HepG2 (cell line): ENCODE results near the gene RNF213. TPM values are rescaled to one million over a fixed set of nuclear protein-coding genes. Genes with fewer than 3 reads are reported as not detected.

ENCODE experiments used
- ATAC-seq: fragments of 200-7000 bp; cut with Tn5 transposase; 3 replicates; pipeline ENCODE4 v1.9.1; 2020; ENCODE audit warnings: mild to moderate bottlenecking, moderate library complexity
- BruUV-seq: library from RNA; stranded (reverse); fragments of 400-500 nt; replicated peaks from 2 replicates; lab custom pipeline; 2021; lab: Mats Ljungman, UMichigan
- CTCF ChIA-PET: fragments of 300-600 bp; formaldehyde crosslinking; extraction: SDS; loops from one replicate; lab custom pipeline; 2021; ENCODE audit warnings: low total read pairs, inconsistent platforms, low intra/inter-chr PET ratio; lab: Yijun Ruan, JAX
- POLR2A ChIA-PET: fragments of 350-600 bp; sonication (Branson Sonifier 250); formaldehyde crosslinking; loops from one replicate; lab custom pipeline; 2020; ENCODE audit warnings: antibody characterized with exemption, inconsistent platforms; lab: Yijun Ruan, JAX
- DNase-seq: peaks from one replicate; pipeline ENCODE4 v3.0.0-alpha.2; 2015; ENCODE audit warnings: low spot score
- FAIRE-seq: peaks from 3 replicates; lab custom pipeline; 2011; peaks lifted over from hg19 to GRCh38; lab: Jason Lieb, UNC
- H2AFZ ChIP-seq: one replicate; pipeline ENCODE4 v1.6.1; 2011; ENCODE audit warnings: low read length, inconsistent platforms
- H3K27ac ChIP-seq: fragments of 300-600 bp; 3 replicates; pipeline ENCODE4 v1.8.0; 2011; ENCODE audit warnings: mixed run types, mild to moderate bottlenecking, mixed read lengths, low read length, inconsistent platforms; ENCODE audit not compliant: insufficient read depth; ENCODE audit errors: extremely low read length
- H3K27me3 ChIP-seq, 2 experiments: fragments of 200-600 bp in 1 of 2; 2 replicates in 1 of 2; 3 replicates in 1 of 2; pipeline versions ENCODE4 v1.6.0 to v1.8.0; 2011; ENCODE audit warnings: low read length in 2 of 2, mild to moderate bottlenecking in 2 of 2, moderate library complexity in 2 of 2, inconsistent platforms in 1 of 2; ENCODE audit not compliant: insufficient read depth in 2 of 2, control insufficient read depth in 1 of 2
- H3K36me3 ChIP-seq, 2 experiments: fragments of 200-600 bp in 1 of 2; replicated peaks in 1 of 2; 2 replicates in 1 of 2; 3 replicates in 1 of 2; pipeline versions ENCODE4 v1.5.1 to v1.8.0; 2011; ENCODE audit warnings: low read length in 2 of 2, inconsistent platforms in 1 of 2; ENCODE audit not compliant: insufficient read depth in 2 of 2, control insufficient read depth in 1 of 2
- H3K4me1 ChIP-seq: 2 replicates; pipeline ENCODE4 v1.5.1; 2012; ENCODE audit warnings: low read length, inconsistent platforms; ENCODE audit not compliant: insufficient read depth
- H3K4me2 ChIP-seq: 2 replicates; pipeline ENCODE4 v1.6.0; 2011; ENCODE audit warnings: low read depth, low read length, inconsistent platforms
- H3K4me3 ChIP-seq, 3 experiments: fragments of 200-600 bp in 1 of 3; sonication (generic), shearing (Covaris generic) in 1 of 3; replicated peaks in 1 of 3; 2 replicates each; pipeline ENCODE4 v1.5.1; 2011 to 2016; ENCODE audit warnings: low read length in 3 of 3, inconsistent platforms in 2 of 3, low read depth in 2 of 3, mild to moderate bottlenecking in 2 of 3, control low read depth in 1 of 3, mixed read lengths in 1 of 3; ENCODE audit not compliant: insufficient read depth in 1 of 3
- H3K79me2 ChIP-seq: one replicate; pipeline ENCODE4 v1.6.1; 2011; ENCODE audit warnings: low read length, inconsistent platforms; ENCODE audit not compliant: insufficient read depth
- H3K9ac ChIP-seq: 2 replicates; pipeline ENCODE4 v1.6.0; 2011; ENCODE audit warnings: mild to moderate bottlenecking, low read depth, low read length, inconsistent platforms; ENCODE audit not compliant: insufficient read depth
- H3K9me3 ChIP-seq: 2 replicates; pipeline ENCODE4 v1.5.1; 2012; ENCODE audit warnings: mild to moderate bottlenecking, low read length
- H4K20me1 ChIP-seq: 2 replicates; pipeline ENCODE4 v1.6.0; 2011; ENCODE audit warnings: inconsistent platforms, mild to moderate bottlenecking, low read length, moderate library complexity; ENCODE audit not compliant: insufficient read depth
- ARID3A ChIP-seq: IDR thresholded peaks from 2 replicates; pipeline ENCODE4 v1.6.1; 2012; ENCODE audit warnings: low read depth, low read length, improper control_type of control experiment
- CENPBD1 ChIP-seq: sonication (generic); formaldehyde crosslinking; IDR thresholded peaks from 2 replicates; pipeline ENCODE4 v1.8.0; 2022; ENCODE audit warnings: missing genetic modification reagents, low read depth, mild to moderate bottlenecking, borderline replicate concordance
- MEIS1 ChIP-seq: sonication (generic); formaldehyde crosslinking; IDR thresholded peaks from 2 replicates; pipeline ENCODE4 v1.9.0; 2021; ENCODE audit warnings: mild to moderate bottlenecking, missing genetic modification reagents, moderate library complexity, borderline replicate concordance
- NBN ChIP-seq: fragments of 450-650 bp; conservative IDR thresholded peaks from 2 replicates; pipeline ENCODE4 v1.6.1; 2017
- POLR2AphosphoS2 ChIP-seq: IDR thresholded peaks from 2 replicates; pipeline ENCODE4 v1.6.1; 2011; ENCODE audit warnings: low read depth, low read length, improper control_type of control experiment
- SRSF4 ChIP-seq: fragments of 200-400 bp; formaldehyde crosslinking; IDR thresholded peaks from one replicate; pipeline ENCODE4 v1.6.1; 2018; ENCODE audit warnings: mild to moderate bottlenecking, low read depth, low read length, moderate library complexity; ENCODE audit not compliant: poor library complexity, severe bottlenecking
- TAF1 ChIP-seq: sonication (generic); formaldehyde crosslinking; IDR thresholded peaks from 2 replicates; pipeline ENCODE4 v1.4.0; 2020; ENCODE audit warnings: missing genetic modification reagents
- TRAFD1 ChIP-seq: sonication (generic); formaldehyde crosslinking; IDR thresholded peaks from 2 replicates; pipeline ENCODE4 v1.5.1; 2020; ENCODE audit warnings: missing genetic modification reagents, mild to moderate bottlenecking, borderline replicate concordance
- ZKSCAN5 ChIP-seq: sonication (generic); formaldehyde crosslinking; IDR thresholded peaks from 2 replicates; pipeline ENCODE4 v1.5.1; 2020; ENCODE audit warnings: mild to moderate bottlenecking, missing genetic modification reagents
- ZNF20 ChIP-seq: sonication (generic); formaldehyde crosslinking; IDR thresholded peaks from 2 replicates; pipeline ENCODE4 v1.4.0; 2020; ENCODE audit warnings: mild to moderate bottlenecking, moderate library complexity, missing genetic modification reagents
- ZNF280B ChIP-seq: sonication (generic); formaldehyde crosslinking; IDR thresholded peaks from 2 replicates; pipeline ENCODE4 v1.5.0; 2020; ENCODE audit warnings: missing genetic modification reagents, mild to moderate bottlenecking, borderline replicate concordance
- ZNF430 ChIP-seq: sonication (generic); formaldehyde crosslinking; IDR thresholded peaks from 2 replicates; pipeline ENCODE4 v1.9.0; 2021; ENCODE audit warnings: mild to moderate bottlenecking, missing genetic modification reagents
- ZNF567 ChIP-seq: sonication (generic); formaldehyde crosslinking; IDR thresholded peaks from 2 replicates; pipeline ENCODE4 v1.8.1; 2023; ENCODE audit warnings: mild to moderate bottlenecking, missing genetic modification reagents, borderline replicate concordance
- ZNF589 ChIP-seq: sonication (generic); formaldehyde crosslinking; conservative IDR thresholded peaks from 2 replicates; pipeline ENCODE4 v1.8.0; 2022; ENCODE audit warnings: mild to moderate bottlenecking, moderate library complexity, missing genetic modification reagents
- ZNF790 ChIP-seq: sonication (generic); formaldehyde crosslinking; IDR thresholded peaks from 2 replicates; pipeline ENCODE4 v1.8.0; 2022; ENCODE audit warnings: missing genetic modification reagents, mild to moderate bottlenecking, borderline replicate concordance
- ZSCAN12 ChIP-seq: sonication (generic); formaldehyde crosslinking; IDR thresholded peaks from 2 replicates; pipeline ENCODE4 v1.9.0; 2021; ENCODE audit warnings: mild to moderate bottlenecking, missing genetic modification reagents
- WGBS: methylation state at CpG from one replicate; pipeline ENCODE4 v1.1.6; 2017; ENCODE audit warnings: low lambda C conversion rate; 5-methylcytosine and 5-hydroxymethylcytosine counted together
- in situ Hi-C: cut with HindIII; loops from 2 replicates; pipeline ENCODE4 v1.10.0; 2017; ENCODE audit warnings: low pct_unique_long_range_greater_than_20kb; ENCODE audit not compliant: extremely low pct_ligation_motif_present
- intact Hi-C: fragments of 100-400 bp; cut with micrococcal nuclease; formaldehyde crosslinking; loops from one replicate; pipeline ENCODE4 v1.10.0; 2022; ENCODE audit not compliant: unreplicated experiment
- polyA plus RNA-seq, 8 experiments: library from polyadenylated mRNA; depleted of rRNA in 3 of 8; stranded (reverse) in 7 of 8; unstranded in 1 of 8; fragments of >200 nt; fragmentation: Illumina TruSeq in 4 of 8; extraction: Trizol in 4 of 8; gene quantifications; 2 replicates each; pipeline versions ENCODE4 v1.2.1 to v1.2.3, GENCODE V29; 2011 to 2016; ENCODE audit warnings: low read depth in 4 of 8, missing spikeins in 1 of 8, mixed read lengths in 1 of 8; ENCODE audit not compliant: insufficient read depth in 1 of 8
- total RNA-seq, 5 experiments: library from RNA; depleted of rRNA; stranded (reverse); fragments of >200 nt; fragmentation: Illumina TruSeq; extraction: Trizol; gene quantifications; 2 replicates each; pipeline ENCODE4 v1.2.3, GENCODE V29; 2016; ENCODE audit warnings: low read depth in 1 of 5

The RNF213 gene
- total and polyA plus RNA-seq, 2 of the 13 experiments (the other 11 are each of a cell fraction or from before 2014, with no cell fraction given), result 38.6 to 38.7 TPM

GRCh38 chr17:80313160-80313829 lies 52.6 kb downstream of the RNF213 start:
- ChIA-PET POLR2A (no interaction called here), CTCF (no interaction called here)
- WGBS, result 94% methylated on average over 6 of the region's 6 CpGs
- H2AFZ ChIP-seq, result no peak overlapping the region
- H3K4me2 ChIP-seq, result no peak overlapping the region
- no peaks in the 10 kb centered on the region for H3K9me3 ChIP-seq
- intact Hi-C loops, result no loop called here
- no peaks in the 10 kb centered on the region for H3K27me3 ChIP-seq
- peaks cover 27 to 51% of the 10 kb centered on the region in 2 experiments for H3K36me3 ChIP-seq
- H3K9ac ChIP-seq, result no peak overlapping the region
- no peak overlapping the region for H3K27ac ChIP-seq
- no peaks in the 10 kb centered on the region for H3K4me1 ChIP-seq
- no TSS peak for BruUV-seq
- DNase-seq (no peak), FAIRE-seq (no peak), ATAC-seq (no peak)
- H3K4me3 ChIP-seq, result no peak overlapping the region
- H3K79me2 ChIP-seq, result no peaks in the 10 kb centered on the region
- no peaks in the 10 kb centered on the region for H4K20me1 ChIP-seq
- in situ Hi-C loops, result no loop called here
- TF ChIP-seq POLR2AphosphoS2, result no peak
- TF ChIP-seq NBN, result no peak
- no peak for TF ChIP-seq TRAFD1 (CRISPR knock-in tag)
- TF ChIP-seq CENPBD1 (CRISPR knock-in tag), result no peak
- TF ChIP-seq ZNF790 (CRISPR knock-in tag), result no peak
- no peak for TF ChIP-seq ZNF567
- TF ChIP-seq MEIS1, result no peak
- TF ChIP-seq TAF1 (CRISPR knock-in tag), result no peak
- TF ChIP-seq ZSCAN12, result no peak
- TF ChIP-seq ARID3A, result no peak
- no peak for TF ChIP-seq ZNF20 (CRISPR knock-in tag)
- TF ChIP-seq ZNF280B, result no peak
- peak; percentile 95 for TF ChIP-seq ZKSCAN5 (CRISPR knock-in tag)
- TF ChIP-seq ZNF589, result no peak
- TF ChIP-seq SRSF4, result no peak
- no peak for TF ChIP-seq ZNF430 (CRISPR knock-in tag)
